Keratinocyte (primary cell): ENCODE results near the gene WNT7A. TPM values are rescaled to one million over a fixed set of nuclear protein-coding genes. Genes with fewer than 3 reads are reported as not detected.

Experiments
- DNase-seq: peaks from one replicate; pipeline ENCODE4 v3.0.0-alpha.2; 2011; ENCODE audit warnings: low read depth, missing footprints, low spot score
- FAIRE-seq: peaks from 2 replicates; lab custom pipeline; 2011; peaks lifted over from hg19 to GRCh38; lab: Jason Lieb, UNC
- H2AFZ ChIP-seq: 2 replicates; pipeline ENCODE4 v1.6.0; 2012; ENCODE audit warnings: low read length, control low read depth, inconsistent platforms; ENCODE audit not compliant: control insufficient read depth
- H3K27ac ChIP-seq: 2 replicates; pipeline ENCODE4 v1.5.1; 2011; ENCODE audit warnings: low read length; ENCODE audit not compliant: control insufficient read depth, insufficient read depth
- H3K27me3 ChIP-seq: 3 replicates; pipeline ENCODE4 v1.6.0; 2011; ENCODE audit warnings: low read length; ENCODE audit not compliant: control insufficient read depth, insufficient read depth; ENCODE audit errors: extremely low read depth
- H3K36me3 ChIP-seq, 2 experiments: 2 replicates in 1 of 2; 3 replicates in 1 of 2; pipeline ENCODE4 v1.5.1; 2011; ENCODE audit warnings: low read length in 2 of 2, mild to moderate bottlenecking in 1 of 2; ENCODE audit not compliant: control insufficient read depth in 2 of 2, insufficient read depth in 2 of 2; ENCODE audit errors: extremely low read depth in 1 of 2
- H3K4me1 ChIP-seq: 3 replicates; pipeline ENCODE4 v1.5.1; 2011; ENCODE audit warnings: low read length; ENCODE audit not compliant: control insufficient read depth, insufficient read depth; ENCODE audit errors: extremely low read depth
- H3K4me2 ChIP-seq: 3 replicates; pipeline ENCODE4 v1.6.0; 2011; ENCODE audit warnings: low read depth, low read length; ENCODE audit not compliant: control insufficient read depth, insufficient read depth; ENCODE audit errors: extremely low read depth
- H3K4me3 ChIP-seq, 3 experiments: fragments of 200-600 bp in 1 of 3; sonication (generic) in 1 of 3; 2 replicates in 2 of 3; 3 replicates in 1 of 3; pipeline ENCODE4 v1.5.1; 2011 to 2016; ENCODE audit warnings: low read length in 3 of 3, mild to moderate bottlenecking in 3 of 3, control low read depth in 2 of 3, inconsistent platforms in 1 of 3, low read depth in 1 of 3, mixed read lengths in 1 of 3, mixed run types in 1 of 3, moderate library complexity in 1 of 3; ENCODE audit not compliant: control insufficient read depth in 2 of 3, insufficient read depth in 2 of 3; ENCODE audit errors: extremely low read depth in 1 of 3
- H3K79me2 ChIP-seq: 2 replicates; pipeline ENCODE4 v1.6.0; 2012; ENCODE audit warnings: low read length; ENCODE audit not compliant: control insufficient read depth, insufficient read depth
- H3K9ac ChIP-seq: 3 replicates; pipeline ENCODE4 v1.6.0; 2011; ENCODE audit warnings: low read length; ENCODE audit not compliant: control insufficient read depth, insufficient read depth; ENCODE audit errors: extremely low read depth
- H3K9me1 ChIP-seq: 3 replicates; pipeline ENCODE4 v1.6.0; 2011; ENCODE audit warnings: low read length; ENCODE audit not compliant: control insufficient read depth, insufficient read depth; ENCODE audit errors: extremely low read depth
- H3K9me3 ChIP-seq: 2 replicates; pipeline ENCODE4 v1.5.1; 2012; ENCODE audit warnings: low read depth, low read length; ENCODE audit not compliant: control insufficient read depth
- H4K20me1 ChIP-seq: 3 replicates; pipeline ENCODE4 v1.6.0; 2011; ENCODE audit warnings: low read length; ENCODE audit not compliant: control insufficient read depth, insufficient read depth; ENCODE audit errors: extremely low read depth
- EZH2 ChIP-seq: IDR thresholded peaks from one replicate; pipeline ENCODE4 v1.6.1; 2012; ENCODE audit warnings: inconsistent platforms, mild to moderate bottlenecking, low read length, moderate library complexity
- dilution Hi-C: fragments of 300-500 bp; cut with MboI; formaldehyde crosslinking; loops from one replicate; pipeline ENCODE4 v1.7.0; 2020; ENCODE audit warnings: low sequenced_read_pairs; ENCODE audit not compliant: extremely low pct_ligation_motif_present
- polyA plus RNA-seq, 5 experiments: library from polyadenylated mRNA; depleted of rRNA in 3 of 5; stranded (reverse) in 3 of 5; stranded (forward) in 1 of 5; unstranded in 1 of 5; fragments of >200 nt; gene quantifications; 1 replicate in 1 of 5; 2 replicates in 3 of 5; 3 replicates in 1 of 5; pipeline versions ENCODE4 v1.2.1 to v1.2.3, GENCODE V29; 2011 to 2012; ENCODE audit warnings: missing spikeins in 2 of 5, low read depth in 1 of 5, low replicate concordance in 1 of 5
- TF ChIP-seq, protein P1 (sequence below), 3 experiments: IDR thresholded peaks in 1 of 3; conservative IDR thresholded peaks in 1 of 3; optimal IDR thresholded peaks in 1 of 3; 2 replicates in 2 of 3; 3 replicates in 1 of 3; pipeline versions ENCODE3 to v1.5.1; 2011; ENCODE audit warnings: low read length in 3 of 3, mild to moderate bottlenecking in 3 of 3, moderate library complexity in 2 of 3, control low read depth in 1 of 3, inconsistent platforms in 1 of 3; ENCODE audit not compliant: insufficient read depth in 2 of 3; ENCODE audit errors: extremely low read depth in 1 of 3

The WNT7A gene
- polyA plus RNA-seq, 1 donor (not counting 4 experiments of a cell fraction or from before 2014, with no cell fraction given) = 20.3 TPM

DNA sequence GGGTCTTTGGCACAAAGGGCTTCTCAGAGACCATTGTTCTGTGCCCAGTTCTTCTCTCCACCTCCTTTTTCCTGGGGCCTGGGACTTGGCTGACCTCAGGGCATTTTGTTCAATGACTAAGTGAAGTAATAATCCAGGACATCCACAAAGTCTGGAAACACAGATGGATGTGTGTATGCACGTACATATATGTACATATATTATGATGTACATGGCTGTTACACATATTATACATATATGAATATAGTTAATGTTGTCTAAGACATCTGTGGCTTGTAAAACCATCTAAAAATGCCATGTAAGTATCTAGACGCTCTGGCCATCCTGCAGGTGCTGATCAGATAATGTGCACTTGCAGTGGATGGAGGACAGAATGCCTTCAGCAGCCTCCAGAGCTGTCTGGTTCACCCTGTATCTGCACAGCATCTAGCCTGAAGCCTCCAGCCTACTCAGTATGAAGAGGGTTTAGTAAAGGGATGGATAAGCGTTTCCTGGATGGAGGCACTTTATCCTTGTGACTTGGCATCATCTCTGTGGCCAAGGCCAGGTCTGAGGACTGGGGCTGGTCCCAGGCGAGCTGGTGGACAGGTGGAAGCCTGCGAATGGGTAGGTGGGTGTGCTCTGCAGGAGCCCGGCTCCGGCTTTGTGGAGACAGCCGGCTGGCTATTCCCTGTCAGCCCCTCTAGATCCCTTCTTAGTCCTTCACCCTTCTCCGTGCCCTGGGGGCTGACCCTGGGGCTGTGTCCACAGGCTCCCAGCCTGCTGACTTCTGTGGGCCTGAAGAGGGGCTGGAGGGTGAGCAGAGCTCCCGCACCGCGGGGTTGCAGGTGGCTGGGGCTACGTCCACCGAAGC lies 88.4 kb downstream of the WNT7A start:
- H4K20me1 ChIP-seq = no peaks in the 10 kb centered on the region
- H3K4me2 ChIP-seq = no peak overlapping the region
- no peaks in the 10 kb centered on the region for H3K79me2 ChIP-seq
- dilution Hi-C loops = no loop called here
- no peak overlapping the region for H3K9ac ChIP-seq
- no peaks in the 10 kb centered on the region for H3K9me3 ChIP-seq
- H3K27ac ChIP-seq = no peak overlapping the region
- H2AFZ ChIP-seq = no peak overlapping the region
- DNase-seq (no peak), FAIRE-seq (no peak)
- no peaks in the 10 kb centered on the region for H3K36me3 ChIP-seq
- no peak for TF ChIP-seq EZH2
- TF ChIP-seq, protein P1, sequence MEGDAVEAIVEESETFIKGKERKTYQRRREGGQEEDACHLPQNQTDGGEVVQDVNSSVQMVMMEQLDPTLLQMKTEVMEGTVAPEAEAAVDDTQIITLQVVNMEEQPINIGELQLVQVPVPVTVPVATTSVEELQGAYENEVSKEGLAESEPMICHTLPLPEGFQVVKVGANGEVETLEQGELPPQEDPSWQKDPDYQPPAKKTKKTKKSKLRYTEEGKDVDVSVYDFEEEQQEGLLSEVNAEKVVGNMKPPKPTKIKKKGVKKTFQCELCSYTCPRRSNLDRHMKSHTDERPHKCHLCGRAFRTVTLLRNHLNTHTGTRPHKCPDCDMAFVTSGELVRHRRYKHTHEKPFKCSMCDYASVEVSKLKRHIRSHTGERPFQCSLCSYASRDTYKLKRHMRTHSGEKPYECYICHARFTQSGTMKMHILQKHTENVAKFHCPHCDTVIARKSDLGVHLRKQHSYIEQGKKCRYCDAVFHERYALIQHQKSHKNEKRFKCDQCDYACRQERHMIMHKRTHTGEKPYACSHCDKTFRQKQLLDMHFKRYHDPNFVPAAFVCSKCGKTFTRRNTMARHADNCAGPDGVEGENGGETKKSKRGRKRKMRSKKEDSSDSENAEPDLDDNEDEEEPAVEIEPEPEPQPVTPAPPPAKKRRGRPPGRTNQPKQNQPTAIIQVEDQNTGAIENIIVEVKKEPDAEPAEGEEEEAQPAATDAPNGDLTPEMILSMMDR (optimal IDR thresholded peaks at IDR 0.05 in 1 of 3, IDR thresholded peaks at IDR 0.05 in 1 of 3, conservative IDR thresholded peaks at IDR 0.05 in 1 of 3; ENCODE audit: extremely low read depth in 1 of 3, insufficient read depth in 2 of 3, low read length in 3 of 3) = no peak
- no peaks in the 10 kb centered on the region for H3K4me1 ChIP-seq
- peaks cover 23% of the 10 kb centered on the region for H3K27me3 ChIP-seq
- no peaks in the 10 kb centered on the region for H3K9me1 ChIP-seq
- no peak overlapping the region for H3K4me3 ChIP-seq

DNA sequence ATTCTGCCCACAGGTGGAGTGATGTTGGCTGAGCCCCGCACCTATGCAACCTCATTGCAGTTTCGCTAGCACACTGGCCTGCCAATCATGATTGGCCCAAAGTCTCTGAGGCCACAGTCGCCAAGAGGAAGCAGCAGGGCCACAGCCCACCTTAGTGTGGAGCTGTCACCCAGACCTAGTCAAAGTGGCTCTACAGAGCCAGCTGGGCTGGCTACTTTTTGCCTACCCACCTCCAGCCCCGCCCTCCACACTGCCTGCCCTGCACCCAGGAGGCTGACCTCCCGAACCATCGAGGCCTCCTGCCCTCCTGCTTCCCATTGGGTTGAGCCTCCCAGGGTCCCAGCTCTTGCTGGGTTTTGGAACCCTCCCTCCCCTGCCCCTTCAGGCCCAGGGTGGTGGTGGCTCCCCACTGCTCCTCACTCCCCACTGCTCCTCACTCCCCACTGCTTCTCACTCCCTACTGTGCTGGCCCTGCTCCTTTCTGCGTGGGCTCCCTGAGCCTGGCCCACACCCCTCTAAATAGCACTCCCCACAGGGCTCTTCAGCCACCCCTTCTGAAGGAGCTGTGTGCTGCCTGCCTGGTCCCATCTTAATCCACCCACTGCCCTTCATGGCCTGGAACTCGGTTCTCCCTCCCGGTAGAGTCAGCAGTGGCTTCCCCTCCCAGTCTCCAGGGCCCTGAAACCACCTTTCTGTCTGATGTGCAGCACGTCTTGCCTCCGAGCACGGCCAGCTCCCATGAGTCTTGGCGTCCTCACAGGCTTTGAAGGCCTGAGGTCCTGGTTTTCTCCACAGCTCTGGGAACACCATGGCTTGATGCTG lies 89.3 kb downstream of the WNT7A start:
- Histone ChIP-seq H3K4me3 (no peak overlapping the region), H3K79me2 (no peaks in the 10 kb centered on the region), H3K4me2 (no peak overlapping the region), H3K4me1 (no peaks in the 10 kb centered on the region), H3K9me3 (no peaks in the 10 kb centered on the region), H4K20me1 (no peaks in the 10 kb centered on the region), H3K9me1 (no peaks in the 10 kb centered on the region), H3K27ac (no peak overlapping the region), H3K36me3 (no peaks in the 10 kb centered on the region), H3K9ac (no peak overlapping the region), H2AFZ (no peak overlapping the region), H3K27me3 (peaks cover 23% of the 10 kb centered on the region)
- no peak for TF ChIP-seq EZH2
- TF ChIP-seq, protein P1 (optimal IDR thresholded peaks at IDR 0.05 in 1 of 3, IDR thresholded peaks at IDR 0.05 in 1 of 3, conservative IDR thresholded peaks at IDR 0.05 in 1 of 3; ENCODE audit: extremely low read depth in 1 of 3, insufficient read depth in 2 of 3, low read length in 3 of 3) = no peak
- DNase-seq (no peak), FAIRE-seq (no peak)
- dilution Hi-C loops = no loop called here
